ENCODE measurements around the gene CD302. TPM values are rescaled to one million over a fixed set of nuclear protein-coding genes. Genes with fewer than 3 reads are reported as not detected.

The CD302 gene
- total RNA-seq, 1 experiment from 2014 or later = 0.21 TPM

DNA sequence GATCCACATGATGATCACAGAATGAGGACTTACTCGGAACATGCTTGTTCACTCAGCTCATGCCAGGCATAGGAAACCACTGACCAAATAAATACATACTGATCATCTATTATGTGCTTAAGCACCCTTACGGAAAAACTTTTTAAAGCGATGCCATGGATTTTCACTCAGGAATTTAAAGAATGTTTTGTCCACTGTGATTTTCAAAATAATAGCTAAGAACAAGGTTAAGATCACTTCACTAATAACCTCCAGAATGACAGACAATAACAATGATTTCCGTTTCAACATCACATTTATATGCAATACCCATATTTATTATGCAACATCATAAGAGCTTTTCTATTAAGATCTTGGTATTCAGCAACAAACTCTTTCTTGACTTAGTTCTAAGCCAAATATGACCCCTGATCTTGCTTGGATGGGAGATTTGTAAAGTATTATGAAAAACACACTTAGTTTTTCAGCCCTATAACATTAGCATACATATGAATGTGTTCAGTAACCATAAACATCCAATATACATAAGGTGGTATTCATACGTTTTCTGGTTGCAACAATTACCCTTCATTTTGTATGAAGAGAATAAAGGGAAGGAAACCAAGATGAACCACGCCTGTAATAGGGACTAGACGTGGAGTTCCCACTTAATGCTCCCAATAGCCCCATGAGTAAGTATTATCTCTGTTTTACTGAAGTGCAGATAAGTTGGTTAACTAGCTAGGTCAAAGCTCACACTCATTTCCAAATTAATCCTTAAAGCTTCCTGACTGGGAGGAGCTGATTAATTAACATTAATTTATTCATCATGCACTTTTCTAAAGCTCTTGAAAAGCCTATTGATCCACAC, 1.9 kb downstream of the CD302 start:
- H3K4me3 Mint-ChIP-seq (ENCODE audit: unreplicated experiment) = no peak overlapping the region
- no peaks in the 10 kb centered on the region for H3K9me3 Mint-ChIP-seq (ENCODE audit: unreplicated experiment)
- intact Hi-C loops (cut with micrococcal nuclease) = no loop called here
- CTCF ChIA-PET = interaction anchor here (0.6 to 1.4 kb wide), 4 partner anchors 10 to 678 kb away, joined by 3 to 4 read pairs (median 4); no protein-coding TSS in a partner anchor
- no TSS peak for BruUV-seq (replicated peaks)
- DNase-seq (ENCODE audit: unreplicated experiment) = no peak
- H3K27ac Mint-ChIP-seq (ENCODE audit: low read depth, unreplicated experiment) = no peak overlapping the region
- POLR2A ChIA-PET = interaction anchor here (0.7 kb wide), 2 partner anchors 100 to 1527 kb away, joined by 3 read pairs; no protein-coding TSS in a partner anchor
- TF ChIP-seq CTCF (IDR thresholded peaks at IDR 0.05; ENCODE audit: unreplicated experiment) = no peak
- H3K36me3 Mint-ChIP-seq (ENCODE audit: insufficient read depth, unreplicated experiment) = no peaks in the 10 kb centered on the region
- peaks cover 38% of the 10 kb centered on the region for H3K27me3 Mint-ChIP-seq (ENCODE audit: insufficient read depth, unreplicated experiment)
- no peaks in the 10 kb centered on the region for H3K4me1 Mint-ChIP-seq (ENCODE audit: insufficient read depth, unreplicated experiment)

- Mint-ChIP-seq H3K4me3 (ENCODE audit: unreplicated experiment) (no peak overlapping the region), H3K4me1 (ENCODE audit: insufficient read depth, unreplicated experiment) (no peaks in the 10 kb centered on the region), H3K27ac (ENCODE audit: low read depth, unreplicated experiment) (no peak overlapping the region), H3K27me3 (ENCODE audit: insufficient read depth, unreplicated experiment) (peaks cover 12% of the 10 kb centered on the region), H3K9me3 (ENCODE audit: unreplicated experiment) (no peaks in the 10 kb centered on the region), H3K36me3 (ENCODE audit: insufficient read depth, unreplicated experiment) (no peaks in the 10 kb centered on the region)
- TF ChIP-seq CTCF (IDR thresholded peaks at IDR 0.05; ENCODE audit: unreplicated experiment) = no peak
- ChIA-PET CTCF (no interaction called here), POLR2A (no interaction called here)
- BruUV-seq (replicated peaks) = no TSS peak
- DNase-seq (ENCODE audit: unreplicated experiment) = no peak
- intact Hi-C loops (cut with micrococcal nuclease) = no loop called here
These were observed 4.7 kb downstream of the CD302 start for GRCh38 chr2:159793326-159793725.

GRCh38 chr2:159792599-159792998, 5.4 kb downstream of the CD302 start:
- intact Hi-C loops (cut with micrococcal nuclease) = no loop called here
- BruUV-seq (replicated peaks) = no TSS peak
- Mint-ChIP-seq H3K4me3 (ENCODE audit: unreplicated experiment) (no peak overlapping the region), H3K27ac (ENCODE audit: low read depth, unreplicated experiment) (no peak overlapping the region), H3K4me1 (ENCODE audit: insufficient read depth, unreplicated experiment) (no peaks in the 10 kb centered on the region), H3K27me3 (ENCODE audit: insufficient read depth, unreplicated experiment) (peaks cover 8% of the 10 kb centered on the region), H3K9me3 (ENCODE audit: unreplicated experiment) (no peaks in the 10 kb centered on the region), H3K36me3 (ENCODE audit: insufficient read depth, unreplicated experiment) (no peaks in the 10 kb centered on the region)
- DNase-seq (ENCODE audit: unreplicated experiment) = no peak
- ChIA-PET CTCF (interaction anchor here (1.0 kb wide), 1 partner anchor 13 kb away, joined by 4 read pairs; no protein-coding TSS in a partner anchor), POLR2A (no interaction called here)
- TF ChIP-seq CTCF (IDR thresholded peaks at IDR 0.05; ENCODE audit: unreplicated experiment) = no peak

DNA sequence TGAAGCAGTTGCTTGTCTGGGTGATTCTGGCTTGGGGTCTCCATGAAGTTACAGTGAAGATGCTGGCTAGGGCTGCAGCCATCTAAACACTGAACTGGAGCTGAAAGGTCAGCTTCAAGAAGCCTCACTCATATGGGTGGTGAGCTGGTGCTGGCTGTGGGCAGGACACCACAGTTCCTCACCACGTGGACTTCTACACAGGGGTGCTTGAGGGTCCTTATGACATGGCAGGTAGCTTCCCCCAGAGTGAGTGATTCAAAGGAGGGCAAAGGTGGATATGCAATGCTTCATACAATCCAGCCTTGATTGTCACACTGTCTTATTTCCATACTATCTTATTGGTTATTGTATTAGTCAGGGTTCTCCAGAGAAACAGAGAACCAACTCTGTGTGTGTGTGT, 6.0 kb downstream of the CD302 start:
- DNase-seq (ENCODE audit: unreplicated experiment) = no peak
- CTCF ChIA-PET = interaction anchor here (1.0 kb wide), 1 partner anchor 14 kb away, joined by 4 read pairs; no protein-coding TSS in a partner anchor
- no peak for TF ChIP-seq CTCF (IDR thresholded peaks at IDR 0.05; ENCODE audit: unreplicated experiment)
- Mint-ChIP-seq H3K36me3 (ENCODE audit: insufficient read depth, unreplicated experiment) (no peaks in the 10 kb centered on the region), H3K27ac (ENCODE audit: low read depth, unreplicated experiment) (no peak overlapping the region), H3K9me3 (ENCODE audit: unreplicated experiment) (no peaks in the 10 kb centered on the region), H3K27me3 (ENCODE audit: insufficient read depth, unreplicated experiment) (peaks cover 8% of the 10 kb centered on the region), H3K4me1 (ENCODE audit: insufficient read depth, unreplicated experiment) (no peaks in the 10 kb centered on the region), H3K4me3 (ENCODE audit: unreplicated experiment) (no peak overlapping the region)
- POLR2A ChIA-PET = no interaction called here
- BruUV-seq (replicated peaks) = no TSS peak
- intact Hi-C loops (cut with micrococcal nuclease) = no loop called here

Data from MCF 10A (cell line).